Hepatocyte (in vitro differentiated cells): ENCODE measurements around the gene ITGB1BP1.

Source experiments
- CTCF ChIP-seq: fragments of 200-600 bp; sonication (generic); IDR thresholded peaks from 2 replicates; pipeline ENCODE4 v1.5.1; 2016; ENCODE audit warnings: antibody characterized with exemption, mild to moderate bottlenecking; ENCODE audit not compliant: poor library complexity
- EZH2 ChIP-seq: fragments of 200-600 bp; sonication (generic); IDR thresholded peaks from 2 replicates; pipeline ENCODE4 v1.6.1; 2016; ENCODE audit warnings: antibody characterized with exemption, mild to moderate bottlenecking, borderline replicate concordance

- no peak for TF ChIP-seq CTCF
- no peak for TF ChIP-seq EZH2
These were observed 16.9 kb upstream of the ITGB1BP1 start for GRCh38 chr2:9440058-9440727.
